Measurements from ENCODE around the gene TCF15. TPM values are rescaled to one million over a fixed set of nuclear protein-coding genes. Genes with fewer than 3 reads are reported as not detected.
A peak's percentile ranks its signal among the peaks of the same experiment; 100 is the strongest.

Gene TCF15
- not detected in 2 replicates for total RNA-seq (2014; rRNA removed)
- not detected for polyA plus RNA-seq (2012)

DNA sequence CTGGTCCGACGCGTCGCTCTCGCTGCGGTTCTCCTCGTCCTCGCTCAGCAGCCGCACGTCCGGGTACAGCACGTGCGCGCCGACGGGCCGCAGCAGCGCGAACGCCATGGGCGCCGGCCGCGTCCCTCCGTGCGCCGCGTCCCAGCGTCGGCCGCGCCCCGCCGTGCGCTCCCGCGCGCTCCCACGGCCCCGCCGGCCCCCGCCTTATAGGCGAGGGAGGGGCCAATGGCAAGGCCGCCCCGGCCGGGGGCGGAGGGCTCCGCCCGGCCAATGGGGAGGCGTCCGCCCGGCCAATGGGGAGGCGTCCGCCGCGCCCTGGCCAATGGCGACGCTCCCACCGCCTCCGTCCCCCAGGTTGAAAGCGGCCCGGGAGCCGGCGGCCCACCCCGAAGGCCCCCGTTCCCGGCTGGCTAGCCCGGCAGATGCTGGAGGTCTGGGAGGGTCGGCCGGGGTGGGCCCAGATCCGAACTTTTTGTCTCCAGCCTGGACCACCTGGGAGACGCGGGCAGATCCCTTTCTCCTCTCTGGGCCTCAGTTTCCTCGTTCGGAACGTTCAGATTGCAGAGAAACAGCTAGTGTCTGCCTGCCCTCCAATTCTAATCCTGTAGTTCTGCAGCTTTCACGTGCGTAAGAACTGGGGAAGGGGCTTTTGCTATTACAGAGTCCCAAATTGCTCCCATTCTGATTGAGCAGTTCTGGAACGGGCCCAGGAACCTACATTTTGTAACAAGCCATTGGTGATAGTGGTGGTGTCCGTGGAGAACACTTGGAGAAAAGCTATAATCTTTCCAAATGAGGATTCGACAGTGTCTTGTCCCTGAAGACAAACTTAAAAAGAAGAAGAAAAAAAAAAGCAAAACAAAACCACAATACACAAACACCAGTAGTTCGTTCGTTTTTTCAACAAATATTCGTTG, at the start of gene TCF15:
Gene TCF15 (minus strand): TSS at position 180 of the 917 bp plus-strand sequence. CDS start 72 bp downstream, at position 108.
- no peak for DNase-seq (ENCODE audit: low read depth)

- no peak for DNase-seq (ENCODE audit: low read depth)
Measured at GRCh38 chr20:658731-659291, 48.7 kb upstream of the TCF15 start.

DNA sequence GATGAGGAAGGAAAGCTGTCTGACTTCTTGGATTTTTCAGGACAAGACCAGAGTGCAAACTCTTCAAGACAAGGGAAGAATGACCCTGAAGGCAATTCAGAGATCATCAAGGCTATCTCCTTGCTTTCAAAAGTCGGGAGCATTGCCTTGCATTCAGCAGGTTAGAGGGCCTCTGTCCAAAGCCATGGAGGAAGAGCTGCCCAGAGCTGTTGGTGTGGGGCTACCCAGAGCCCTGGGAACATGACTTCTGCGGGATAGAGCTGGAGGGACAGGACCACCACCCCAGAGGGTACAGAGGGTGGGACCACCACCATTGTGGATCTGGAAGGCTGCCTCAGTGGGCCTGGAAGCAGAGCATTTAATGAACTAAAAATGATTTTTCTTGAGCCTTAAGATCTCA, 48.1 kb upstream of the TCF15 start:
- no peak for DNase-seq (ENCODE audit: low read depth)

DNA sequence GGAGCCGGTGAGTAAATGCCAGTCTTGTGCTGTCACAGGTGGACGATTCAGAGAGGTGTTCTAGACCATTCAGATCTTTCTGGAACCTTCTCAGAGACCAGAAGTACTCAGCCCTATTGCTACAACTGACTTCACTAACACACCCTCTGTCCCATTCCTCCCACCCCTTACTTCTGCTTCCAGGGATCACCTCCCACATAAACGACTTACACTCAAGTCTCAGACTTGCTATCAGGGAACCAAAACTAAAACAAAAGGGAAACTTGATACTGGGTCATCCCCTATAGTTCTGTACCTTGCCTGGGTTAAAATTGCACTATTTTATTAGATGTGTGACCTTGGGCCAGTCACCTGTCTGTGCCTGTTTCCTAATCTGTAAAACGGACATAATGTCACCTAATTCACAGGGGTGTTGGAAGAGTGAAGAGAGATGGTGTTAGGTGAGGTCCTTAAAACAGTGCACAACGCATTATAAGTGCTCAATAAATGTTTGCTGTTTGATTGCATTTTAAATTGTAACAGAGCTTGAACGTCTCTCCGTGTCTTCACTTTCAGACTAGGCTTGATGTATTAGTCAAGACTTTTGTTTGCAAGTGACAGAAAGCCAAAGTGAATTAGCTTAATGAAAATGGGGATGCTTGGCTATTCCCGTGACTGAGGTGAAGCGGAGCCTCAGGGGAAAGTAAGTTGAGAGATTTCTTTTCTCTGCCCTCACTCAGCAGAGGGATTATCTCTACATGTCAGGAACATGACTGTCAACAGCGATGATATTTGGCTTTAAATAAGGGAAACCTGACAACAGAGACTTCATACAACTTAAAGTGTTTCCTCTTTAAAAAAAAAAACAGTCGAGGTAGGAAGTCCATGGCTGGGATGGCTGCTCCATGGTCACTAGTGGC, 45.9 kb upstream of the TCF15 start:
- DNase-seq (ENCODE audit: low read depth) = no peak

DNA sequence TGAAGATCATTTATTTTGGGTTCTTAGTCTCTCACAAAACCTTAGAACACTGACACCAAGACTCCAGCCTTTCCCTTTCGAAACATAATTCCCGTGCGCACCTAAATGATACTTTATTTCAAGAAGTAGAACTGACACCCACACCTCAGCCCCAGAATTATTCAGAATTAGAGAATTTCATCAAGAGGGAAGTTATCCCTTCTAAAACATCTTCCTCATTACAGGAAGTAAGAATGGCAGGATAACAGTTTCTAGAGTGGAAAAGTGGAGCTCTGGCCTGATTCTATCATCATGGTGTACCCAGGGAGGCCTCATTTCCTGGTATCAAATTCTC, 44.3 kb upstream of the TCF15 start:
- no peak for DNase-seq (ENCODE audit: low read depth)

- no peak for DNase-seq (ENCODE audit: low read depth)
Measured at GRCh38 chr20:653590-654416, 43.7 kb upstream of the TCF15 start.

- DNase-seq (ENCODE audit: low read depth) = peak; percentile 90
Measured at GRCh38 chr20:653110-653589, 43.0 kb upstream of the TCF15 start, which contains the start of gene SRXN1. Gene SRXN1 (minus strand): TSS chr20:653200. CDS start chr20:653185, 15 bp downstream.

GRCh38 chr20:652615-653109, 42.6 kb upstream of the TCF15 start:
- peak; percentile 46 for DNase-seq (ENCODE audit: low read depth)

- no peak for DNase-seq (ENCODE audit: low read depth)
Measured at GRCh38 chr20:651713-652614, 41.9 kb upstream of the TCF15 start.

DNA sequence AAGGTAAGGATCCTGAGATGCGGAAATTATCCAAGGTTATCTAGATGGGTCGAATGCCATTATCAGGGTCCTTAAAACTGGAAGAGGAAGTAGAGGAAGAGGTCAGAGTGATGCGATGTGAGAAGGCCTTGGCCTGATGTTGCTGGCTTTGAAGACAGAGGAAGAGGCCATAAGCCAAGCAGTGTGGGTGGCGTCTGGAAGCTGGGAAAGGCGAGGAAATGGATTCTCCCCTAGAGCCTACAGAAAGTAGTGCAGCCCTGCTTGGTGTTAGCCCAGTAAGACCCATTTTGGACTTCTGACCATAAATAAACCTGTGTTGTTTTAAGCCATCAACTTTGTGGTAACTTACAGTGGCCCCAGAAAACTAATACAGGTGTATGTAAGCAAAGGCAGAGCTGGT, 40.8 kb upstream of the TCF15 start:
- DNase-seq (ENCODE audit: low read depth) = no peak

GRCh38 chr20:650281-650680, 40.2 kb upstream of the TCF15 start:
- no peak for DNase-seq (ENCODE audit: low read depth)

DNA sequence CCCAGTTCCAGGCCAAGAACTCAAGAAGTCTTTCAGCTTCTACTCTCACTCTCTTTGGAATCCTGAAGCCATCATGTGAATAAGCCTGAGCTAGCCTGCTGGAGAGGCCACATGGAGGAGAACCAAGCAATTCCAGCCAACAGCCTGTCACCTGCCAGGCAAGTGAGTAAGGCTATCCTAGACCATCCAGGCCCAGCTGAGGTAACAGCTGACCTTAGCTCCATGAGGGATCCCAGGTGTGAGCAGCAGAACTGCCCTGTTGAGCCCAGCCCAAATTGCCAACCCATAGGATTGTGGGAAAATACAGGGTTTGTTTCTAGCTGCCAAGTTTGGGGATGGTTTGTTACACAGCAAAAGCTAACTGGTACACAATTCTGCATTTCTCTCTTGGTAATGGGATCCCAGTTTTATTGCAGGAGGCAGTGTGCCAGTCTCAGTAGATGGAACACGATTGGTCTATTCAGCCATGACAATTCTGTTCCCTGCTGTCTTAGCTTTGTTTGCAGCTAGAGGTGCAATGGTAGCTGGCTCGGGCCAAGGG, 37.4 kb upstream of the TCF15 start:
- DNase-seq (ENCODE audit: low read depth) = no peak

DNA sequence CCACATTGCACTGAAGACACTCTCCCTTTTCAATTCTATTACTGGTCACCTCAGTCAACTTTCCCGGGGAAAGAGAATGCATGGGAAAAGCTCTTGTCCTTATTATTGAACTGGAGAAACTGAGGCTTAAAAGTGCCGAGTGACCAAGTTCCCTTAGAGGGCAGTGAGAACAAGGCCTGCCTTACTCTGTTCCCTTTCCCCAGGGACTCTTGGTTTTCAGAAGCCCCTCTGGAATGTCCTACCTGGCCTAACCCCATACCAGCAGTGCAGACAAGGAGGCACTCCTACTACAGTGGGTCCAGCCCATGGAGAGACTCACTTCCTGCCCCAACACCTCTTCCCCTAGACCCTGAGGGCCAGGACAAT, 36.7 kb upstream of the TCF15 start:
- no peak for DNase-seq (ENCODE audit: low read depth)

- DNase-seq (ENCODE audit: low read depth) = no peak
Measured at GRCh38 chr20:646107-646867, 36.2 kb upstream of the TCF15 start.

DNA sequence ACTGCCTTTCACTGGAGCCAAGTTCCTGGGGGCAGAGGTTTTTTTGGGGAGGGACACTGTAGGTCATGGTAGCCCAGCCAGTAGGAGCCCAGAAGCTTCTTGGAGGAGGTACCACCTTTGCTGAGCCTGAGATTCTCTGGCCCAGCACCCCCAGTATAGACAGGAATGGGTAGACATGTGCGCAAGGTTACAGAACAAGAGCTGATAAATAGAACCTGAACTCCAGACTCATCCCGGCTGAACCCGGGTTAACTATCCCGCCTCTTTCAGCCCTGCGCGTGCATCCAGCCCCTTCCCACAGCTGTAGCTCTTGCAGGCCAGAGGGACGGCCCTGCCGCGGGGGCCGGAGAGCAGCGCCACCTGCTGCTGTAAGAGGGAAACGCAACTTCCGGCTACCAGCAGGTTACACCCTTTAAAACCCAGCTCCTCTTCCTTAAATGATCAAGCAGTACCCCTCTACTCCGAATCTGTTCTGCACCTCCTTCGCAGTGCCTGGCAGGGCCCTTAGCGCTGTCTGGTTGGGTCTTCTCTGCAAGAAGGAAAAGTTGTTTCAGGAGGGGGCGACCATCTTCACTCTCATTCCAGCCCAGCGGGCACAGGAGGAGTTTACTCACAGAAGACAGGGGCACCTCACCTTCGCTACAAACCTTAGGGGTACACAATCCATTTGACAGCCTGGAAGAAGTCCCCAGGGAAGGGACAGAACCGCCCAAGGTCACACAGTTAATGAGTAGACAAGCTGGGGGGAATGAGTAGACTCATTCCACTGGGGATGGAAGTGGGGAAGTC, 35.4 kb upstream of the TCF15 start:
- DNase-seq (ENCODE audit: low read depth) = peak; percentile 34

GRCh38 chr20:644692-645317, 34.7 kb upstream of the TCF15 start:
- DNase-seq (ENCODE audit: low read depth) = no peak

GRCh38 chr20:642398-643174, 32.5 kb upstream of the TCF15 start:
- no peak for DNase-seq (ENCODE audit: low read depth)

All from LHCN-M2 (cell line).